Measurements from ENCODE around the gene PCBP3. TPM values are rescaled to one million over a fixed set of nuclear protein-coding genes. Genes with fewer than 3 reads are reported as not detected.
"Not testable (repeated sequence)": the region's sequence is repeated elsewhere in the genome, so short reads cannot be mapped to it uniquely, and the experiment has no call there.

Gene PCBP3
- total RNA-seq, 2 experiments from 2014 or later = 0.86 to 1.2 TPM

DNA sequence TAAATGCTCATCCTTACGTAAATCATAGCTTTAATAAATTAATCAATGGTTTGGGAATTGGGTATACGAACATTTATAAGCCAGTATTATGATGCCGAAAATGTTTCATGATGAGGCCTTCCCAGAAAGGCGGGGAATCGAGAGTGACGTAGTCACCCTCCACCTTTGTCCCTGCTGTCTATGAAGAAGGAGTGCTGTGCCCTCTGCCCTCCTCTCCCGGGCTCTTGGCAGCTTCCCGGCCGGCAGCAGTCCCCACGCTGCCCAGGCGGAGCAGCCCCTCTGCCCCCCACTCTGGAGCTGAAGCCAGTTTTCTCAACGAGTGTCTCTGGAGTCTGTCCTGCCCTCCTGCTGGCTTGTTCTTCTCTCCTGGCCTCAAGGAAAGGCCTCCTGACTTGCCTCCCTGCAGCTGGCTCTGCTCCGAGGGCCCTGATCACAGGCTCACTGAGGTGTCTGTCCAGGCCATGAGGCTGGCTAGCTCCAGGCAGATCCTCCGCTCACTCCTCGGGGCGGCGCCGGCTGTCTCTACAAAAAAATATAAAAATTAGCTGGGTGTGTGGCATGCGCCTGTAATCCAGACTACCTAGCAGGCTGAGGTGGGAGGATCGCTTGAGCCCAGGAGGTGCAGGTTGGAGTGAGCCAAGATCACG is 187.3 kb downstream of the PCBP3 start:
- CTCF ChIA-PET = no interaction called here
- POLR2A ChIA-PET = no interaction called here

- ChIA-PET POLR2A (no interaction called here), CTCF (interaction anchor here (0.7 kb wide), 1 partner anchor 848 kb away, joined by 4 read pairs; no protein-coding TSS in a partner anchor)
These were observed 188.6 kb downstream of the PCBP3 start for GRCh38 chr21:45831991-45832740.

GRCh38 chr21:45832741-45833235 is 189.3 kb downstream of the PCBP3 start:
- CTCF ChIA-PET, POLR2A ChIA-PET: not testable (repeated sequence)

DNA sequence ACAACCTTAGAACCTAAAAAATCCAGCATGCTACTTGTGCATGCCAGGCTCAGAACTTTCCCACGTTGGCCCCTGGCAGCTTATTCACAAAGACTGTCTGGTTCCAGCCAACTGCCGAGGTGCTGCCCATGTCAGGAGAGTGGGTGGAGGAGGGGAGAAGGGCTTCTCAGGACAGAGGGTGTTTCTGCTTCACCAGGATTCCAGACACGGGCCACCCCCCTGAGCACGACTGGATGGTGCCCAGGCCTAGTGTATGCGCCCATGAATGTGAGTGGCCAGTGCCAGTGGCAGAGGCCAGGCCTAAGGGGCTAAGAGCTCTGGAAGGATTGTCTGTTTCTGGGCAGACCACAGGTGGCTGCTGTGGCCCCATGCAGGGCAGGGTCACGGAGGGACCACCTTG is 189.9 kb downstream of the PCBP3 start:
- CTCF ChIA-PET = no interaction called here
- POLR2A ChIA-PET = no interaction called here

- ChIA-PET POLR2A (no interaction called here), CTCF (no interaction called here)
These were observed 190.6 kb downstream of the PCBP3 start for GRCh38 chr21:45834026-45834715.

GRCh38 chr21:45834821-45835293 is 191.3 kb downstream of the PCBP3 start:
- CTCF ChIA-PET = no interaction called here
- POLR2A ChIA-PET = interaction anchor here (0.6 kb wide), 1 partner anchor 513 kb away, joined by 12 read pairs; no protein-coding TSS in a partner anchor

DNA sequence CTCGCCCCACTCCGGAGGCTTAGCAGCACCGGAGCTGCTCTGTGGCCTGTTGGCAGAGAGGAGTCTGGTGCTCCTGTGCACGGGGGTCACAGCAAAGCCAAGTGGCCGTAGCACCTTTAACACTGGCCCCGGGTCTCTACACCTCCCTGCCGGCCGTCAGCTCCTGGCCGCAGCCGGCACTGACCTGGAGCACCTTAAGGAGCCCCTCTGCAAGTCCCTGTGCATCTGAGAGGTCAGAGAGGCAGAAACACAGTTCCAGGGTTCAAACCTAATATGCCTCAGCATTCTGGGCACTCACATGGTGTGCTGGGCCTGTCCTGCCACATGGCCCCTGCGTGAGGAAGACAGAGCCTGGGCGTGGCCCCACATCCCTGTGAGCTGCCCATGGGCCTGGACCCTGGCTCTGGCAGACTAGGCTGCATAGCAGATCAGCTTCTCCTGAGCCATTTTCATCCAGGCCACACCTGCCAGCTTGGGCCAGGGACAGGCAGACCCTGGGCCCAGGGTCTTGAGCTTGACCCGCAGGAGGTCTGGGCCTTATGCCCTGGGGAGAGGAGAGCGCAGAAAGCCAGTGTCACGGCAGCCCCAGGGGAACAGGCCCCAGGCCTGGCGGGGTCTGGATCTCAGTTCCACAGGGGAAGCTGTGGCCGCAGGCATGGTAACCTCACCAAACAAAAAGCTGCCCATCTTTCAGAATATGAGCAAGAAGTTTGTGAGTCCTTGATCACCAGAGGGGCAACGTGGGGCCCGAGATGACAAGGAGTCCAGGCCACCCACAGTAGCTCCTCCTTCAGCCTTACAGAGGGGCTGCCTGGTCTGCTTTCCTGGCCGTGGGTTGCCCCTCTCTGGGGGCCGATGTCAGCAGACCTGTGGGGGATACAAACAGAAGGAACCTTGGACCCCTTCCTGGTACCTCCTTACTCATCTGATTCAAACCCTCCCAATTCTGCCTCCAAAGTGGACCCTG is 192.1 kb downstream of the PCBP3 start:
- POLR2A ChIA-PET = interaction anchor here (0.6 kb wide), 1 partner anchor 513 kb away, joined by 12 read pairs; no protein-coding TSS in a partner anchor
- CTCF ChIA-PET = no interaction called here

GRCh38 chr21:45836268-45836655 is 192.7 kb downstream of the PCBP3 start:
- ChIA-PET POLR2A (no interaction called here), CTCF (no interaction called here)

DNA sequence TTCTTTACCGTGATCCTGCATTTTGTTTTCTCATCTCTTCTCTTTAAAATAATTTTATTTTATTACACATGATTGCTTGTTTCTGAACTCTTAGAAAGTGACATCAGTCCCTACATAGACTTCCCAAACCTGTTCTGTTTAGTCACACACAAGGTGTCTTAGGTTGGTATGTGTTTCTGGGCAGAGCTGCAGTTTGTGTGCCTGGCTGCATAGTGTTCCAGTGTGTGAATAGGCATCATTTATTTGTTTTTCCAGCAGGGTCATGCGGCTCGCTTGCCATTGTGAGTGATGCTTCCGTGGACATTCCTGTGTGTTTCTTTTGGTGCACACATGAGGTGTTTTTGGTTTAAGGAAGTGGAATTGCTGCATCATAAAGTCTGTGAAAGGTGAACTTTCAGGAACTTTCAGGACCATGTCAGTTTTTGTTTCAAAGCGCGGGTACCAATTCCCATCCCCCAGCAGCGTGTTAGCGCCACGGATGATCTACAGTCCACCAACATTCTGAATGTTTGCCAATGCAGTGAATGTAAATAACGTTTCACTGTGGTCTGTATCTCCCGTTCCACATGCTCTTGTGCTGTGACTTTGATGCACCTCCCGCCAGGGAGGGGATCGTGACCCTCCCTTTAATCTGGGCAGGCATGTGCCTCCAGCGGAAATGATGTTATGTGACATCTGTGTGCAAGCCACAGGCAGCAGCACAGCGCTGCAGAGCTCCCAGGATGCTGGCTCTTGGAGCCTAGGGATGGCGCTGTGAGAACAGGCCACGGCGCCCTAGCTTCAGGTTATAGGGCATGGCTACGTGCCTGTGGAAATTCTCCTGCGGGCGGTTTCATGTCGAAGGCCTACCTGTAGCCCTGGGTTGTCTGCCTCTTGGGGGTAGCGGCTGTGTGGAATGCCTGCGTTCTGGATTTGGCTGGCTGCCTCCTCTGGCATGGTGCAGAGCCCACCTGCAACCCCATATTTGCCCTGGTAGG is 193.5 kb downstream of the PCBP3 start:
- POLR2A ChIA-PET = no interaction called here
- CTCF ChIA-PET = no interaction called here

- ChIA-PET POLR2A (no interaction called here), CTCF (no interaction called here)
These were observed 194.4 kb downstream of the PCBP3 start for GRCh38 chr21:45837936-45838335.

DNA sequence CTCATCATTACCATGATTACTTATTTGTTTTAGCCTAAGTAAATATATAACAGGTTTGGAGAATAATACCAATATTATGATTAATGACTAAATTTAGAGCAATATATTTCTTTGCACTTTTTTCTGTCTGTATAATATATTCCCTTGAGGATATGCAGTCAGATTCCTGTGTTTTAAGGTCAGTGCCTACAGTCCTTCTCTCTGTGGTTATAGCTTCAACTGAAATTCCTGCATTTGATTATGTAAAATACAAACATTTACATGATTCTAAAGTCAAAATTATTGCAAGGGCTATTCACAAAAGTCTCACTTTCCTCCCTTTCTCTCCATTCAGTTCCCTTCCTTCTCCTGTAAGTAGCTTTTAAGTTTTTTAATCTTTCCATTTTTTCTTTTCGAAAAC is 195.1 kb downstream of the PCBP3 start:
- CTCF ChIA-PET = no interaction called here
- POLR2A ChIA-PET = no interaction called here

GRCh38 chr21:45839274-45839673 is 195.7 kb downstream of the PCBP3 start:
- CTCF ChIA-PET = no interaction called here

DNA sequence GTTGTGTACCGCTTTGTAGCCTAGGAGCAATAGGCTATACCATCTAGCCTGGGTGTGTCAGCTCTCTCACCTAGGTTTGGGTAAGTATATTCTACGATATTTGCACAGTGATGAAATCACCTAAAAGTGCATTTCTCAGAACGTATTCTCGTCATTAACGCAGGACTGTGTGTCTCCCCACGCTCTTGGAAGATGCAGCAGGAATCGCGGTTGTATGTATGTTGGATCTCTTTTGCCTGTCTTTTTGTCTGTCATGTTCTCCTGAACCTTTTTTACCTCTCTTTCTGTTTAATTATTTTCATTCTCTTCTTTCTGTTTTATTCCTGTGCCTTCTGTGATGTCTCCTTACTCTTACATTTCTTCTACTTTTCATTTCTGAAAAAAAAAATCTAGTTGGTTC is 197.5 kb downstream of the PCBP3 start:
- ChIA-PET CTCF (no interaction called here), POLR2A (no interaction called here)

More at GRCh38 chr21:45839274-45839673, 195.7 kb downstream of the PCBP3 start:
- POLR2A ChIA-PET = no interaction called here

DNA sequence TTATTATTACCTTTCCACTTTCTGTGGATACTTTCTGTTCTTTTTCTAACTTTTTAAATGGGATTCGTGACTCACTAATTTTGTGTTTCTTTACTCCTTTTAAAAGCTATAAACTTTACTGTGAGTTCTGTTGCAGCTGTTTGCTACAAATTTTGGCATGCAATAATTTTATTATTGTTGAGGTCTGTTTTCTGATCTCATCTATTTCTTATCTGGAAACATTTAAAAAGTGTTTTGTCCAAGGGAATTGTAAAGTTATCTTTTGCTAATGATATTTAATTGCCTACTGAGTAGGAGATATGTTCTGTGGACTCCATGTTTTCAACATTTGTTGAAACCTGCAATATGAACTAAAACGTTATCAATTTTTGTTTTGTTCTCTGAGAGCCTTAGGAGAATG is 199.9 kb downstream of the PCBP3 start:
- POLR2A ChIA-PET = no interaction called here
- CTCF ChIA-PET = no interaction called here

DNA sequence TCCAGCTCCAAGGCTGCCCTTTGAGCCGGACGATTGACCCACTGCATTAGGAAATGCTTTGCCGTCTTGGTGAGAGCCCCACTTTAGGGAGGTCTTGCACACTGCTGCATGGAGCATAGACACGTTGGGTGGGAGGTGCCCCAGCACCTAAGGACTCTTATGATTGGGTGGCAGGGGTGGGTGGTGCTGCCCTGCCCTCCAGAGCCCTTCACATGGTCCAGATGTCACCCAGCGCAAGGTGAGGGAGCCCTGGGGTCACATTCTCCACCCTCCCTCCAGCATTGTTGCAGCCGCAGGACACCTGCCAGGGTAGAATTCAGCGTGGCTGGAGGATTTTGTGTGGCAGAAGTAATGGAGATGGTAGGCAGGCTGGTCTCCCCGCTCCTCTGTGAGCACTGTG is 200.7 kb downstream of the PCBP3 start:
- CTCF ChIA-PET = no interaction called here
- POLR2A ChIA-PET = no interaction called here

- ChIA-PET POLR2A (no interaction called here), CTCF (interaction anchor here (0.6 kb wide), 1 partner anchor 639 kb away, joined by 4 read pairs; no protein-coding TSS in a partner anchor)
These were observed 201.7 kb downstream of the PCBP3 start for GRCh38 chr21:45845063-45845769.

- ChIA-PET POLR2A (no interaction called here), CTCF (interaction anchor here (0.6 kb wide), 1 partner anchor 640 kb away, joined by 4 read pairs; no protein-coding TSS in a partner anchor)
These were observed 202.2 kb downstream of the PCBP3 start for GRCh38 chr21:45845770-45846090.
